Activated CD4-positive, CD25-positive, alpha-beta regulatory T cell treated with anti-CD3 and anti-CD28 coated beads, Interleukin-2, amount 50 U/mL, for 24 hours (primary cell): ENCODE results near the gene CDKL1.
A peak's percentile ranks its signal among the peaks of the same experiment; 100 is the strongest.
"Not testable (repeated sequence)": the region's sequence is repeated elsewhere in the genome, so short reads cannot be mapped to it uniquely, and the experiment has no call there.

Source experiments
- ATAC-seq, 2 donors: fragments of 150-1000 bp; cut with Tn5 transposase; one replicate each; pipeline ENCODE4 v1.10.0; 2021; ENCODE audit warnings: mild to moderate bottlenecking in 1 of 2, moderate library complexity in 1 of 2

The CDKL1 gene

DNA sequence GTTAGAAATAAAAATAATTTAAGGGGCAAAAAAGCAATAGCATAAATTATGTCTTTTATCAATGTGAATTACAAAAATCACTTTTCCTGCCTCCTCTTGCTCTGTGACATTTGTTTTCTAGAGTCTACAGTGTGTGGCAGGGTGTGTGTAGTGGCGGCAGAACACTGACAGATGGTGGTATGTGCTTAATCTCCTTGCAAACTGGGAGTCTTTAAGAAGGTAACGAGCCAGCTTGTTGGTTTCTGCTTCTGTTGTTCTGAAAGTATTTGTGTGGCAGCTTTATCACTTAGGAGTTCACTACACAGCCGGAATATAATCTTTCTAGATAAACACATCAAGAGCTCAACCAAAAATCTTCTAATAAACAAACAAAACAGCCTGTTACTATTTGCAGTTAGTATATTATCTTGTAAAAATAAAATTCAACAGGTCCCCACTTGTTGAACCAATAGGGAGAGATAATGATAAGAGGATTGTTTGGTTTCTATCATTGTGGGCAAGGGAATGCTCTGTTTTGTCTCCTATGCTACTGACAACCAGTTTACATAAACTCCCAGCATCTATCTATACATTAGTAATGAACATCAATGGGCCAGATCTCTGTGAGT is 13.0 kb downstream of the CDKL1 start:
- no peak for ATAC-seq

DNA sequence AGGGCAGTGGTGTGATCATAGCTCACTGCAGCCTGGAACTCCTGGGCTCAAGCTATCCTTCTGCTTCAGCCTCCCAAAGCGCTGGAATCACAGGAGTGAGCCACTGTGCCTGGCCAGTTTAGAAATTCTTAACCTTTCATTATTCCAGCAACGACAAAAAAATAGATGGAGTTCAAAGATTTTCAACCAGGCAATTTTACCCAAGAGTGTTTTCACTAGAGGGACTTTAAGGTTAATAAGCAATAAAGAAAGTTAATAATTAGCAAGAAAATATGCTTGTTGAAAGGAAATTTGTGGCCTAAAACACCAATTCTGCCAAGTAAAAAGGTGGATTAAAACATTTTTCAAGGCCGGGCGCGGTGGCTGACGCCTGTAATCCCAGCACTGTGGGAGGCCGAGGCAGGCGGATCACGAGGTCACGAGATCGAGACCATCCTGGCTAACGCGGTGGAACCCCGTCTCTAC is 14.8 kb downstream of the CDKL1 start:
- ATAC-seq = no peak

DNA sequence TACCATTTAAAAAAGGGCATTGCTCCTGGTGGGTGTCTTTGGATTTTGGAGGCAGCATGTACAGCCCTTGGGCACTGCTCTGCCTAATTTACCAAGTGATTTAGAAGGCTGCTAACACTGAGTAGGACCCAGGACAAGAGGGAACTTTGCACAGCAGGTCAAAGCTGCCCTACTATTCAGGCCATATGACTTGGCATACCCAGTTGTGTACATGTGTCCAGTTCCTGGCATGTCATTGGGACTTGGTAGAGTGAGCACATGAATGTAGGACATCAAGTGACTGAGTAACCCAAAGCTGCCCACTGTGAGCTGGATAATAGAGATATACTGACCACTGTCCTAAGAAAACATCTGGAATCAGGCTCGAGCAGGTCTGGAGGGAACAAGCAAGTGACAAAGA is 15.7 kb downstream of the CDKL1 start:
- no peak for ATAC-seq

DNA sequence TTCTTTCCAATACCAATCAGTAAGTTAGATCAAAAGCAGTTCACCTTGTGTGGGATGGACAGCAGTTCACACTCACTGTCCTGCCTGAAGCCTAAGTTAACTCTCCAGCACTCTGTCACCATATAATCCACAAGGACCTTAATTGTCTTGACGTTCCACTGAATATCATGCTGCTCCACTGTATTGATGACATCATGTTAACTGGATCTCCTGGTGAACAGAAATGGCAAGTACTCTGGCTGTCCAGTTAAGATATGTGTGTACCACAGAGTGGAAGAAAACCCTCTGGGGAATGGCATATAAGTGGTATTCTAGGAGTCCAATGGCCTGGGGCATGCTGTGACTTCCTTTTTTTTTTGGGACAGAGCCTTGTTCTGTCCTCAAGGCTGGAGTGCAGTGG is 16.2 kb downstream of the CDKL1 start:
- ATAC-seq = no peak

DNA sequence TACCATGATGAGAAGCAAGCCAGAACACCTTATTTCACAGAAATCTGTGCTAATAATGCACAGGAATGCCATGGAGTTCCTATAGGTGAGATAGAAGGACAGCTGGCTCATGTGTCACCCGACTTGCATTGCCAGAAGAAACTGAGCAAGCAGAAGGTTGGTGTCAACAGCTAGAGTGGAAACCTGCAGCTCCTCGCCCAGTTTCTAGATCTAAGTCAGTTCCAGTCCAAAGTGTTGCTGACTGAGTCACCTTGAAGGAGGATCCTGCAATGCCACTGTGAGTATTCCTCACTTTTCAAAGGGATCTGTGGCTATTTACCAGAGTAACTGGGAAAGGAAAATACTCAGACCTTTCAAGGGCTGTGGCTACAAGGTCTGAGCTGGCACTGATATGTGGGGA is 17.1 kb downstream of the CDKL1 start:
- ATAC-seq = no peak

DNA sequence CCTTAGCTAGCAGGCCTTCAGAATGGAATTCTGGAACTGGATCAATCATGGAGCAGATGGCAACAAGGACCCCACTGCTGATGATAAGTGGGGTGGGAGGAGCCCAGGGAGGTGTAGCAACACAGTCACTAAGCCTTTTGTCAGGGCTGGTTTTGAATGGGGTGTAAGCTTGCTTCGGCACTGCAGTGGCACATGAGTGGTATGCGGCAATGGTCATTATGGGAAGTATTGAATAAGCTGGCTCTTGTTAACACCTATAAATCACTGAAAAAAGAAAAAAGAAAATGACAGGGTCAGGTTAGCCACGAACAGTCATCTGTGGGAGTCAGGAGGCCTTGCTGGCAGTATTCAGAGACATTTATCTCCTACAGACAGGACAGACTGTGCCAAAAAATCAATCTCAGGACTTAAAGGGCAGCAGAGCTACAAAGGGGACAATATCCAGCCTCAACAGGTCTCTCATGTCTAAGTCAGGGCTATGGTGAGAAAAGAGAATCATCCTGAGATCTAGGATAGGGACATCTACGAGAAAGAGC is 19.1 kb downstream of the CDKL1 start:
- ATAC-seq = no peak

DNA sequence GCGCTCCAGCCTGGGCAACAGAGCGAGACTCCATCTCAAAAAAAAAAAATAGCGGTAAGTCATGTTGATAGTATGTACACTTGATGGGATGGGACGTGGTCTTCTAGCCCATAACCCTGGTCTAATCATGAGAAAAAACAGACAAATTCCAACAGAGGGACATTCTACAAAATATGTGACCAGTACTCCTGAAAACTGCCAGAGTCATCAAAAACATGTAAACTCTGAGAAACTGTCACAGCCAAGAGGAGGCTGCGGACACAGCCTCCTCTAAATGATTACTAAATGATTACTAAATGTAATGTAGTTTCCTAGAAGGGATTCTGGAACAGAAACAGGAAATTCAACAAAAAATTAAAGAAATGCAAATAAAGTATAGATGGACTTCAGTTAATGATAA is 20.9 kb downstream of the CDKL1 start:
- no peak for ATAC-seq

DNA sequence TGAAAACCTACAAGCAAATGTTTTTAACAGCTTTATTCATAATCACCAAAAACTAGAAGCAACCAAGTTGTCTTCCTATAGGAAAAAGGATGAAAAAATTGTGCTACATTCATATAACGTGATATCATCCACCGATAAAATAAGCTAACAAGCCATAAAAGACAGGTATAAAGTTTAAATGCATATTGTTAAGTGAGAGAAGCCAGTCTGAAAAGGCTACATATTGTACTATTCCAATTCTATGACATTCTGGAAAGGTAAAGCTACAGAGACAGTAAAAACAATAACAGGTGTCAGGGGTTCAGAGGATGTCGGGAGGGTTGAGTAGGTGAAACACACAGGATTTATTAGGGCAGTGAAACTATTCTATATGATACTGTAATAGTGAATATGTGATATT is 22.7 kb downstream of the CDKL1 start:
- no peak for ATAC-seq

DNA sequence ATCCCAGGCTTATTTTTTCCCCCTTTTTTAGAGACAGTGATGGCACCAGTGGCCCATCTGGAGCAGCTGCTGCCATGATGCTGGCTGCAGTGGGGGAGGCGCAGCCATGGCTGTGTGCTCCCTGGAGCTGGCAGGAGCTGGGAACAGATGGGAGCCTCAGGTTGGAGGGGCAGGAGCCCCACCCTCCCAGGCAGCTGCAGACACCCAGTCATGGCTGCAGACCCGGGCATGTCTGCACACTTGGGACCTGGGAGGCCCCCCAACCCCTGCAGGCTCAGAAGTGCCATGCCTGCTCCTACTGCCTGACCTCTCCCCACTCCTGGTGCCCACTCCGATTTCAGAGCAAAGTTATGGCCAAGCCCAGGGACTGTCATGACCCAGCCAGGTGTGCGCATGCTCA is 25.1 kb downstream of the CDKL1 start:
- no peak for ATAC-seq

DNA sequence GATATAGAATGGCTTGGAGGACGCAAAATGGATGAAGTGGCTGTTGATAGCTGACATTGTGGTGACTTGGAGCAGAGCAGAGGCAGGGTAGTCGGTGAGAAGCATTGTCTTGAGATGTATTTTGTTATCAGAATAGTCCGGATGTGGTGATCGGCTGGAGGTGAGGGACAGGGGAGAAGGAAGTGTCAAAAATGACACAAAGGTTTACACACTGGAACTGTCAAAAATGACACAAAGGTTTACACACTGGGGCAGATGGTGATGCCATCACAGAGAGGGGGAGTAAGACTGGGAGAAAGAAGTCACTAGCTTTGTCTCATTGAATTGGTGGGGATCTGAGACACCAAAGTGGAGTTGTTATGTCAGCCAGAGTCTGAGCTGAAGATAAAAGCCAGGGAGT is 30.1 kb downstream of the CDKL1 start:
- no peak for ATAC-seq

DNA sequence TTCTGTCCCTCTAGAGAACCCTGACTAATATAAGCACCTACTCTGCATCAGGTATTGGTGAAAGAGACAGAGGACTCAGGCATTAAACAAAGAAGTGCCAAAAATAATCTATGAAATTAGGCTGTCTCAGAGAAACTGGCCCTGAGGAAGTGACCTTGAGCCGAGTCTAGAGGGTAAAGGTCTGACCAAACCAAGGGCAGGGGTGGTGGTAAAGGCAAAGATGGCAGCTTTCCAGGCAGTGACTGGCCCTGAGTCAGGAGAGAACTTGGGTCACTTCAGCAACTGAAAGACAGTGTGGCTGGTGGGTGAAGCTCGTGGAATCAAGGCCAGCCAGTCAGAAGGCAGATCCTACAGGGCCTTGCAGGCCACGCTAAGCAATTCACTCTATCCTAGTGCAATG is 30.6 kb downstream of the CDKL1 start:
- no peak for ATAC-seq

DNA sequence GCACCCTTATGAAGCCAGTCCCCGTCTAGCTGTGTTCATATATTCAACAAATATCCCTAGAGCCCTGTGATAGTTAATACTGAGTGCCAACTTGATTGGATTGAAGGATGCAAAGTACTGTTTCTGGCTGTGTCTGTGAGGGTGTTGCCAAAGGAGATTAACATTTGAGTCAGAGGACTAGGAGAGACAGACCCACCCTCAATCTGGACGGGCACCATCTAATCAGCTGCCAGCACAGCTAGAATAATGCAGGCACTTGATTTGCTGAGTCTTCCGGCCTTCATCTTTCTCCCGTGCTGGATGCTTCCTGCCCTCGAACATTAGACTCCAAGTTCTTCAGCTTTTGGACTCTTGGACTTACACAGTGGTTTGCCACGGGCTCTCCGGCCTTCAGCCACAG is 31.1 kb downstream of the CDKL1 start:
- not testable (repeated sequence) for ATAC-seq

DNA sequence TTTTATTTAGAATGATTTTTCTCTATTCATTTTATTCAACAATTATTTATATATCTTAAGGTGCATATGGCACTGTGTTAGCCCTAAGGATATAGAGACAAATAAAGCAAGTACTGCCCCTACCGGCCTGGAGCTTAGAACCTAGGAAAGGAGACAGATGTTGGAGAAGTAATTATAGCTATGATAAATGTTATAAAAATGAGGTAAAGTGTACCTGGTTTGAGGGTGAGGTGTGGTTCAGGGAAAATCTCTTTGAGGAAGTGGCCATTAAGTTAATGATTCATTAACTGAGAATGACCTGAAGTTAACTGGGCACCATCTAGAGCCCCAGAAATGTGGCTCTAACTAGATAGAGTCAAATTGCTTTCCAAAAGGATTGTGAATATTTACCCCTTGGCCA is 31.9 kb downstream of the CDKL1 start:
- no peak for ATAC-seq

DNA sequence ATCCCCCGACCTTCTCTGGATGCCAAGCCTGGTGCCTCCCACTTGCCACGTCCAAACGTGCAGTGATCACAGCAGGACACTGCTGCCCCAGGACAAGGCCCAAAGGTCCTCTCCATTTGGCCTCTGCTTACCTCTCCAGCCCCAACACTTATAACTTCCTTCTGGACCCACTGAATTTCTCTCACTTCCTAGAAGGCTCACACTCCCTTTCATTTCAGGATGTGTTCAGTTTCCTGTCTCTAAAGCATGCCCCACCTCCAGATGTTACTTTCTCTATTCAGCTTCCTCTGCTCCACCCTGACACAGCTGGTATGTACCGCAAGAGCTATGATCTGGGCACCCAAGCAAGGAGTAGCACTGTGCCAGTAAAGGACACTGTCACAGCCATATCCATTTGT is 33.0 kb downstream of the CDKL1 start:
- ATAC-seq = peak; percentile 89 to 91

DNA sequence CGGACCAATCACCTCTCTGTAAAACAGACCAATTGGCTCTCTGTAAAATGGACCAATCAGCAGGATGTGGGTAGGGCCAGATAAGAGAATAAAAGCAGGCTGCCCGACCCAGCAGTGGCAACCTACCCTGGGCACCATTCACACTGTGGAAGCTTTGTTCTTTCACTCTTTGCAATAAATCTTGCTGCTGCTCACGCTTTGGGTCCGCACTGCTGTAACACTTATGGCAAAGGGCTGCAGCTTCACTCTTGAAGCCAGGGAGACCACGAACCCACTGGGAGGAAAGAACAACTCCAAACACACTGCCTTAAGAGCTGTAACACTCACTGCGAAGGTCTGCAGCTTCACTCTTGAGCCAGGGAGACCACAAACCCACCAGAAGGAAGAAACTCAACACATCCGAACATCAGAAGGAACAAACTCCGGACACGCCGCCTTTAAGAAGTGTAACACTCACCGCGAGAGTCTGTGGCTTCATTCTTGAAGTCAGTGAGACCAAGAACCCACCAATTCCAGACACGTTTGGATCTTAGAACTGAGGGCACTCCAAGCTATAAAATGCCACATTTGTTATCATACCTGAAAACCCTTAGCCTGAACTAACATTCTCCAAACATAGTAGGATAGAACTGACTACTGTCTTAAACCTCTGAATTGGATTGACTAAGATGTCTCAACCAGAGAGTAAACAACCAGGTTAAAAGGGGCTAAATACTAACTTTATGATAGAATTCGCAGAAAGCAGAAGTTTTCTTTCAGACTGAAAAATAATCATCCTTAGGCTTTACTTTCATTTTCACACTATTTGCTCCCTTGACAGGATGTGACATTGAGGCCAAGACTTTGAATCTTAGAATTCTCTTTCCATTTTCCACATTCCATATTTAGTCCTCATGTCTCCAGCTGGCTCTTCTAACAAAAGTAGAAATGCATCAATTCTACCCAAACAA is 33.6 kb downstream of the CDKL1 start:
- peak; percentile 57 to 61 for ATAC-seq

DNA sequence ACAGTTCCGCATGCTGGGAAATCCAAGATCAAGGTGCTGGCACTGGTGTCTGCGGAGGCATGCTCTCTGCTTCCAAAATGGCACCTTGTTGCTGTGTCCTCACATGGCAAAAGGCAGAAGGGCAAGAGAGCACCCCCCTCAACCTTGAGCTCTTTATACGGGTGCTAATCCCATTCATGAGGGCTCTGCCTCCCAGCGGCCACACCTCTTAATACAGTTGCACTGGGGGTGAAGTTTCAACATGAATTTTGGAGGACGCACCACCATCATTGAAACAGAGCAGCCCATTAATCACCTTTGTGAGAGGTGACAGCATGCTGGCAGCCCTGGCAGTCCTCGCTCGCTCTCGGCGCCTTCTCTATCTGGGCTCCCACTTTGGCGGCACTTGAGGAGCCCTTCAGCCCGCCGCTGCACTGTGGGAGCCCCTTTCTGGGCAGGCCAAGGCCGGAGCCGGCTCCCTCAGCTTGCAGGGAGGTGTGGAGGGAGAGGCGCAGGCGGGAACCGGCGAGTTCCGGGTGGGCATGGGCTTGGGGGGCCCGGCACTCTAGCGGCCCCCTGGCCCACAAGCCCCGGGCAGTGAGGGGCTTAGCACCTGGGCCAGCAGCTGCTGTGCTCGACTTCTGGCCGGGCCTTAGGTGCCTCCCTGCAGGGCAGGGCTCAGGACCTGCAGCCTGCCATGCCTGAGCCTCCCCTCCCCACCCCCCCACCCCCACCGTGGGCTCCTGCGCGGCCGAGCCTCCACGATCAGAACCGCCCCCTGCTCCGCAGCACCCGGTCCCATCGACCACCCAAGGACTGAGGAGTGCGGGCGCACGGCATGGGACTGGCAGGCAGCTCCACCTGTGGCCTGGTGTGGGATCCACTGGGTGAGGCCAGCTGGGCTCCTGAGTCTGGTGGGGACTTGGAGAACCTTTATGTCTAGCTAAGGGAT is 34.9 kb downstream of the CDKL1 start:
- ATAC-seq = not testable (repeated sequence)

DNA sequence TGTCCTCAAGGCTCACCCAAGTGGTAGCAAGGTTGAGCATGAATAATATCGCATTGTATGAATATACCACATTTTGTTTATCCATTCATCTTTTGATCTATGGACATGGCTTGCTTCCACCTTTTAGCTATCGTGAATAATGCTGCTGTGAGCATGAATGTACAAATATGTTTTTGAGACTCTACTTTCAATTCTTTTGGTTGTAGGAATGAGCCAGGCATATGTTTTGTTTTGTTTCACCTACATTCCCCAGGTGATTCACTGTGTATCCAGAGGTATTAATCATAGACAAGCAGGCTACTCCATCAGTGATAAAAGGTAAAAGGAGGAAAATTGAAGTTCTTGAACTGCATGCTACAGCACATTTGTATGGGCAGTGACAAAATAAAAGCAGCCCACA is 35.8 kb downstream of the CDKL1 start:
- ATAC-seq = no peak

DNA sequence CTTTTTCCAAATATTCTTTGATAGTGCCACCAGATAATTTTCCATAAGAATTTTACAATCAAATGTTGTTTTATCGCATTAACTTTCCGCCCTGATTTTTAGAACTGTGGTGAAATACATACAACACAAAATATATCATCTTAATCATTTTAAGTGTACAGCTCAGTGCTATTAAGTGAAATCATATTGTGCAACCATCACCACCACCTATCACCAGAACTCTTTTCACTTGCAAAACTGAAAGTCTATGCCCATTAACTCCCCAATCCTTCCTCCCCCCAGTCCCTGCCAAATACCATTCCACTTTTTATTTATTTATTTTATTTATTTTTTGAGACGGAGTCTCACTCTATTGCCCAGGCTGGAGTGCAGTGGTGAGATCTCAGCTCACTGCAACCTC is 36.6 kb downstream of the CDKL1 start:
- no peak for ATAC-seq

DNA sequence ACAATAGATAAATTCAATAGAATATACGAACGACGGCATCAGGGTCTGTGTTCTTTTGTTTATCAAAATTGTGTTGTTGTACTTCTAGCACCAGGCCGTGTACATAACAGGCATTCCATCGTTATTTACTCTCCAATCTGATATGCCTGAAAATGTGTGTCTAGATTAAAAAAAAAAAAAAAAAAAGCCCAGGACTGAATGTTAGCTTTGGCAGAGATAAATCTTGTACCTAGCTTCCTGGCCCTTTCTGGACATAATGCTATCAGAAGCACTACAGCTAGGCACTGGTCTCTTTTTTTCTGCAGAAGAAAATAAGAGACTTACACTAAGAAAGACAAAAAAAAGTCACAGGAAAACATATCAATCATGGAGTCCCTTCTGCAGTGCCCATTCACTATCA is 37.0 kb downstream of the CDKL1 start:
- no peak for ATAC-seq

DNA sequence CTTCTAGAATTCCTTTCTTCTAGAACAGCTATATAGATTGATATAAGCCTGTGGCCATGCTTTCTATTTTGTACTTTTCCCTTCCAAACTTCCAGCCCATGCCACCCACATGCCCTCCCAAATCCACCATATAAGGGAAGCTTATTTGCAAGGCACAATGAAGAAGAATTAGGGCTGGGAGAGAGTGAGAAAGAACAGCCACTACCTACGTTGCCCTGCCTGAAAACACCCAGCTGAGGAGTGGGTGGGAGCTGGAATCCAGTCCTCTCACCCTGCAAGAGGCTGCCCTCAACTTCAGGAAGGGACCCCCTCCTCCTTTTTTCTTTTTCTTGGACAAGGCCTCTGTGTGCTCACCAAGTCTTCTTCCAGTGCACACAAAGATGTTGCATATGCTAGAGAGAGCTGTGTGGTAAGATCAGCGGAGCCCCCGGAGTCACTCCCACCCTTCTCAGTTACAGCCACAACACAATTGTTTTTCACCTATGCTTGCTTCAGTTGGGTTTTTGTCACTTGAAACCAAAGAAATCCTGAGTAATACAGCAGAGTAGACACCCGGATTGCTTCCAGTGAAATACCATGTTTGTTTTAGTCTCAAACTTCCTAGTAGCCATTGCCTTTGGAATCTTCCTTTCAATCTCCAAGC is 38.8 kb downstream of the CDKL1 start:
- ATAC-seq = no peak

DNA sequence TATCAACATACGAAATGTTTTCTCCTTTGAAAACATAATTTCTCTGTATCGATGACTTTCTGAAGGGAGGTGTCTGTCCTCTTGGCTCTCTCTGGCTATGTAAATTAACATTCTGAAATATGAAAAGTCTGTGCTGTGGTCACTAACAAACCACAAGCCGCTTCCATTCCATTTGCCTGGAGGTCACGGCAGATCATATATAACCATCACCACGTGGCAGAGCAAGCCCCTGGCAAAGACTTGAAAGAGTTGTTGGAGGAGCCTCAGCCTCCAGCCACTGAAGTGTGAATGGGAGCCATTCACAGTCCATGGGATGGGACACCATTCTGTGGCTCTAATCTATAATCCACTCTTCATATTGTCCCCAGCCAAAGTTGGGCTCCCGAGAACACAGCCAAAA is 39.6 kb downstream of the CDKL1 start:
- ATAC-seq = no peak

DNA sequence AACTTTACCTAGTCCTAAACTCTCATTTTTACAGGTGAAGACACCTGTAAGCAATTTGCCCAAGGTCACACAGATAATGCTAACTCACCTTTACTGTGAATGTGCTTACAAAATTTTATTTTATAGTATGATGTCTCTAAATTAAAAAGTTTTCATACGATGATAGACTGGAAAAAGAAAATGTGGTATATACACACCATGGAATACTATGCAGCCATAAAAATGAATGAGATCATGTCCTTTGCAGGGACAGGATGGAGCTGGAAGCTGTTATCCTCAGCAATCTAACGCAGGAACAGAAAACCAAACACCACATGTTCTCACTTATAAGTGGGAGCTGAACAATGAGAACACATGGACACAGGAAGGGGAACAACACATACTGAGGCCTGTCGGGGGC is 40.4 kb downstream of the CDKL1 start:
- not testable (repeated sequence) for ATAC-seq
